H1 (cell line): ENCODE data around the gene KRIT1. TPM values are rescaled to one million over a fixed set of nuclear protein-coding genes. Genes with fewer than 3 reads are reported as not detected.

Experiments
- CBX8 ChIP-seq: fragments of 300-800, 300-1000 bp; sonication (generic); IDR thresholded peaks from 2 replicates; pipeline ENCODE4 v1.7.1; 2016; ENCODE audit warnings: low read depth, low read length, borderline replicate concordance
- CTBP2 ChIP-seq: IDR thresholded peaks from 2 replicates; pipeline ENCODE4 v1.7.0; 2011; ENCODE audit warnings: borderline replicate concordance, mild to moderate bottlenecking, moderate library complexity, mixed read lengths, low read length; ENCODE audit not compliant: insufficient read depth, insufficient read length
- KDM4A ChIP-seq: IDR thresholded peaks from one replicate; pipeline ENCODE4 v1.7.1; 2012; ENCODE audit warnings: low read depth, mild to moderate bottlenecking, moderate library complexity, low read length, inconsistent platforms; ENCODE audit not compliant: severe bottlenecking
- MAX ChIP-seq: IDR thresholded peaks from 2 replicates; pipeline ENCODE4 v1.6.1; 2012; ENCODE audit warnings: inconsistent platforms
- PHF8 ChIP-seq: fragments of 200-600 bp; sonication (generic); conservative IDR thresholded peaks from 2 replicates; pipeline ENCODE4 v1.7.1; 2012; ENCODE audit warnings: low read depth, mild to moderate bottlenecking, inconsistent platforms, low read length, moderate library complexity
- RAD21 ChIP-seq, 2 experiments: IDR thresholded peaks in 1 of 2; conservative IDR thresholded peaks in 1 of 2; 2 replicates each; pipeline ENCODE4 v1.6.1; 2011; ENCODE audit warnings: low read depth in 2 of 2, low read length in 2 of 2, improper control_type of control experiment in 1 of 2, inconsistent platforms in 1 of 2, mild to moderate bottlenecking in 1 of 2, moderate library complexity in 1 of 2
- TEAD4 ChIP-seq: IDR thresholded peaks from 2 replicates; pipeline ENCODE4 v1.6.1; 2012; ENCODE audit warnings: low read depth, low read length, inconsistent platforms, mixed read lengths
- ZNF274 ChIP-seq: IDR thresholded peaks from 2 replicates; pipeline ENCODE4 v1.7.0; 2012; ENCODE audit warnings: low read length, borderline replicate concordance; ENCODE audit errors: extremely low read depth
- polyA plus RNA-seq, 7 experiments: library from polyadenylated mRNA; depleted of rRNA in 3 of 7; stranded (reverse) in 5 of 7; unstranded in 2 of 7; fragments of >200 nt in 5 of 7; fragments of 200-250 nt in 2 of 7; gene quantifications; 1 replicate in 5 of 7; 2 replicates in 1 of 7; 4 replicates in 1 of 7; pipeline versions ENCODE4 v1.2.1 to v1.2.3, GENCODE V29; 2011 to 2013; ENCODE audit warnings: missing spikeins in 2 of 7, mixed read lengths in 2 of 7
- total RNA-seq: library from RNA; stranded (reverse); fragmentation: NEBNext Ultra II Directional; extraction: Animal tissue kit (Norgen Biotek cat#: 25700); gene quantifications from 2 replicates; pipeline ENCODE4 v1.2.1, GENCODE V29; 2021

KRIT1 gene
- total and polyA plus RNA-seq, 2 of the 8 experiments (the other 6 are each of a cell fraction or from before 2014, with no cell fraction given): 14.3 to 28.8 TPM

GRCh38 chr7:92155108-92155739 is 90.5 kb downstream of the KRIT1 start (continued):
- TF ChIP-seq KDM4A (no peak), CBX8 (no peak), ZNF274 (no peak), CTBP2 (no peak), MAX (no peak), RAD21 (IDR thresholded peaks at IDR 0.05 in 1 of 2, conservative IDR thresholded peaks at IDR 0.05 in 1 of 2; ENCODE audit: low read depth in 2 of 2, low read length in 2 of 2) (no peak), TEAD4 (no peak), PHF8 (no peak)
